ENCODE results near the gene RFTN1. TPM values are rescaled to one million over a fixed set of nuclear protein-coding genes. Genes with fewer than 3 reads are reported as not detected.

Gene RFTN1
- total RNA-seq, 1 donor from 2014 or later, result 53.4 TPM

DNA sequence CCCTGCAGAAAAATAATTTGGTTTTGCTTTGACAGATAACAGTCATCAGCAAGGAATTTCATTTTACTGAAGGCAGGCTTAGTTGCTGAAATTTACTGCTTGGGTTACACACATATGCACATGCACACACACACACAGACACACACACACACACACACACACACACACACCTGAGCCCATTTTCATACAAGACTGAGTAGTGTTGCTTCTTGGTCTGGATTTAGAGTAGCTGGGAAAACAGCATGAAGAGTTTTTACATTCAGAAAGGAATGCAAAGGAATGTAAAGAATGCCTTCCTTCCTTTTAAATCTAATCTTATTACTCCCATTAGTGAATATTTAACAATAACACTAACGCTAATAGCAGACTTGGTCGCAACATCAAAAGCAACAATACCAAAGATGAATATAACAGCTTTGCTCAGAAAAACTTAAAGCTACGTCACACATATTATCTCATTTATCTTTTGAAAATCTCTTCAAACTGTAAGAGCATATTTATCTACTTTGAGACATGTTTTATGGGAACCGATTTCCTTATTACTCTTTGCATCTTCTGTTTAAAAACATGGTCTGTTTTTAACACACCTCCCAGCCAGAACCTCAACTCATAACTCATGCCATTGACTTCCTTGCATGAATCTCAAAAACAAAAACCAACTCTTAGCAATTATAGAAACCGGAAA is 32.5 kb downstream of the RFTN1 start:
- Mint-ChIP-seq H3K36me3 (ENCODE audit: low read depth) (no peaks in the 10 kb centered on the region), H3K27me3 (ENCODE audit: low read depth) (no peaks in the 10 kb centered on the region), H3K4me3 (ENCODE audit: unreplicated experiment) (peak overlapping the region; percentile 3), H3K4me1 (ENCODE audit: low read depth) (peaks cover 89% of the 10 kb centered on the region), H3K9me3 (ENCODE audit: low read depth) (no peaks in the 10 kb centered on the region), H3K27ac (ENCODE audit: unreplicated experiment) (peak overlapping the region; percentile 79)
- TF ChIP-seq, protein P1, sequence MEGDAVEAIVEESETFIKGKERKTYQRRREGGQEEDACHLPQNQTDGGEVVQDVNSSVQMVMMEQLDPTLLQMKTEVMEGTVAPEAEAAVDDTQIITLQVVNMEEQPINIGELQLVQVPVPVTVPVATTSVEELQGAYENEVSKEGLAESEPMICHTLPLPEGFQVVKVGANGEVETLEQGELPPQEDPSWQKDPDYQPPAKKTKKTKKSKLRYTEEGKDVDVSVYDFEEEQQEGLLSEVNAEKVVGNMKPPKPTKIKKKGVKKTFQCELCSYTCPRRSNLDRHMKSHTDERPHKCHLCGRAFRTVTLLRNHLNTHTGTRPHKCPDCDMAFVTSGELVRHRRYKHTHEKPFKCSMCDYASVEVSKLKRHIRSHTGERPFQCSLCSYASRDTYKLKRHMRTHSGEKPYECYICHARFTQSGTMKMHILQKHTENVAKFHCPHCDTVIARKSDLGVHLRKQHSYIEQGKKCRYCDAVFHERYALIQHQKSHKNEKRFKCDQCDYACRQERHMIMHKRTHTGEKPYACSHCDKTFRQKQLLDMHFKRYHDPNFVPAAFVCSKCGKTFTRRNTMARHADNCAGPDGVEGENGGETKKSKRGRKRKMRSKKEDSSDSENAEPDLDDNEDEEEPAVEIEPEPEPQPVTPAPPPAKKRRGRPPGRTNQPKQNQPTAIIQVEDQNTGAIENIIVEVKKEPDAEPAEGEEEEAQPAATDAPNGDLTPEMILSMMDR (IDR thresholded peaks at IDR 0.05), result no peak
- DNase-seq (ENCODE audit: low spot score), result no peak

DNA sequence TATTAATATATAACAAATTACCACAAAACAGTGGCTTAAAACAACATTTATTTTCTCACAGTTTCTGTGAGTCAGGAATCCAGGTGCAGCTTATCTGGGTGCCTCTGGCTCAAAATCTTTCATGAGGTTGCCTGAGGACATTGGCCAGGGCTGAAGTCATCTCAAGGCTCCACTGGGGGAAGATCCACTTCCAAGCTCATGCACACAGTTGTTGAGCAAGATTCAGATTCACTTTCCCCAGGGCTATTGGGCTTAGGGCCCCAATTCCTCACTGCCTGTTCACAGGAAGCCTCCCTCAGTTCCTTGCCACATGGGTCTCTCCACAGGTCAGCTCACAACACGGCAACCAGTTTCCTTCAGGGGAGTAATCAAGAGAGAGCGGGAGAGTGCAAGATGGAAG is 35.0 kb downstream of the RFTN1 start:
- TF ChIP-seq, protein P1 (IDR thresholded peaks at IDR 0.05), result no peak
- Mint-ChIP-seq H3K9me3 (ENCODE audit: low read depth) (no peaks in the 10 kb centered on the region), H3K4me3 (ENCODE audit: unreplicated experiment) (no peak overlapping the region), H3K27ac (ENCODE audit: unreplicated experiment) (no peak overlapping the region), H3K36me3 (ENCODE audit: low read depth) (no peaks in the 10 kb centered on the region), H3K4me1 (ENCODE audit: low read depth) (peaks cover 89% of the 10 kb centered on the region), H3K27me3 (ENCODE audit: low read depth) (no peaks in the 10 kb centered on the region)
- no peak for DNase-seq (ENCODE audit: low spot score)

DNA sequence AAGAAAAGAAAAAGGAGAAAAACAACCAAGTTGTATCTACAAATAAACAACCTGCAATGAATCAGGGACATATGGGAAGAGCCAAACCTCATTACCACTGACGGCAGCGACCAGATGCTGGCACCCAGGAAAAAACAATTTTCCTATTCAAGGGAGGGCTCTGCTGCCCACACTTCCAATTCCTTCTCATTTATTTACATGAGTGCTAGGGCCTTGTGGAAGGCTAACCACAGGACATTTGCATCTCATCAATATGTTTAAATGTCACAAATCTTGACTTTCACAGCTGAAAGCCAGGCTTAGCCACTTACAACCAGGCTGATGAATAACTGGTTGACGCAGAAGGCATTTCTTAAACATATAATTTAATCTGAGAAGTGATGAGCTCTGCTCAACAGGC is 36.0 kb downstream of the RFTN1 start:
- no peaks in the 10 kb centered on the region for H3K27me3 Mint-ChIP-seq (ENCODE audit: low read depth)
- no peaks in the 10 kb centered on the region for H3K36me3 Mint-ChIP-seq (ENCODE audit: low read depth)
- H3K27ac Mint-ChIP-seq (ENCODE audit: unreplicated experiment), result peak overlapping the region; percentile 4
- peaks cover 85% of the 10 kb centered on the region for H3K4me1 Mint-ChIP-seq (ENCODE audit: low read depth)
- H3K4me3 Mint-ChIP-seq (ENCODE audit: unreplicated experiment), result no peak overlapping the region
- TF ChIP-seq, protein P1 (IDR thresholded peaks at IDR 0.05), result no peak
- H3K9me3 Mint-ChIP-seq (ENCODE audit: low read depth), result no peaks in the 10 kb centered on the region
- DNase-seq (ENCODE audit: low spot score), result no peak

DNA sequence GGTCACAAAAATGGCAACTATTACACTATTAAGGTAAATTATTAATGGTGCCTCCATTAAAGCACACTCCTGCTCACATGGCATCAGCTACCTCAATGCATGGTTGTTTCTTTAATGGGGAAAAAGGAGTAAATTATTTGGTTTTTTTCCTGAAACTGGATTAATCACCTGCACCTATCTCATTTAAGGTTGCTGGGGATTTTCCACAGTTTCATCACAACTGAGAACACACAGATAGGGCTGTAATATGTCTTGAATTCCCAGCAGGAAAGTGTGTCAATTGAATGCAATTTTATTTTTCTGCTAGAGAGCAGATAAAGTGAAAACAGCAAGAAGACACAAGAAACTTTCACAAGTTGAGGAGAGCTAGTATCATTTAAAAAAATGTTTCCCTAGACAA is 36.4 kb downstream of the RFTN1 start:
- H3K27ac Mint-ChIP-seq (ENCODE audit: unreplicated experiment), result peak overlapping the region; percentile 73
- TF ChIP-seq, protein P1 (IDR thresholded peaks at IDR 0.05), result no peak
- no peak overlapping the region for H3K4me3 Mint-ChIP-seq (ENCODE audit: unreplicated experiment)
- H3K9me3 Mint-ChIP-seq (ENCODE audit: low read depth), result no peaks in the 10 kb centered on the region
- no peaks in the 10 kb centered on the region for H3K36me3 Mint-ChIP-seq (ENCODE audit: low read depth)
- no peak for DNase-seq (ENCODE audit: low spot score)
- no peaks in the 10 kb centered on the region for H3K27me3 Mint-ChIP-seq (ENCODE audit: low read depth)
- H3K4me1 Mint-ChIP-seq (ENCODE audit: low read depth), result peaks cover 80% of the 10 kb centered on the region

DNA sequence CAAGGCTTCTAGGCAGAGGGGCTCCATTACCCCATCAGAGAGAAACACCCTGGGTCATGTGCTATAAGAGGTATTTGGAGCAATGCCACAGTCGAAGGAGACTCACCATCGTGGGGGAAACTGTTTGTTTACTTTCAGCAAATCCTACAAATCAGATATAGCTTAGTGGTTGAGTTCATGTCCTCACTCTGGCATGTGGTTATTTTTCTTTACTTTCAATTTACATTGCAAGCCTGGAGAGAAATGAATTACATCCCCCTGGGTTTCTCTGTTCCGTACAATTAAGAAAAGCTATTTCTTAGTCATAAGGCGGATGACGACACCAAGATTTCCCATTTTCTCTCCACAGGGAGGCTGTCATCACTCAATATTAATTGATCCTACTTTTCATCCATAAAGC is 36.9 kb downstream of the RFTN1 start:
- DNase-seq (ENCODE audit: low spot score), result no peak
- Mint-ChIP-seq H3K4me3 (ENCODE audit: unreplicated experiment) (no peak overlapping the region), H3K36me3 (ENCODE audit: low read depth) (peaks cover 3% of the 10 kb centered on the region), H3K4me1 (ENCODE audit: low read depth) (peaks cover 76% of the 10 kb centered on the region), H3K27me3 (ENCODE audit: low read depth) (no peaks in the 10 kb centered on the region), H3K27ac (ENCODE audit: unreplicated experiment) (peak overlapping the region; percentile 73), H3K9me3 (ENCODE audit: low read depth) (no peaks in the 10 kb centered on the region)
- TF ChIP-seq, protein P1 (IDR thresholded peaks at IDR 0.05), result no peak
